Activated naive CD8-positive, alpha-beta T cell treated with anti-CD3 and anti-CD28 coated beads, Interleukin-2, amount 10 ng/mL, durations not matched to agents 7 days and 5 days (primary cell): ENCODE measurements around the gene MS4A4E. TPM values are rescaled to one million over a fixed set of nuclear protein-coding genes. Genes with fewer than 3 reads are reported as not detected.

Experiments used
- ATAC-seq: fragments of 150-1000 bp; cut with Tn5 transposase; one replicate; pipeline ENCODE4 v1.10.0; 2021; ENCODE audit warnings: low read depth, moderate library complexity
- POLR2A ChIA-PET: fragments of 350-600 bp; sonication (Branson Sonifier 250); formaldehyde crosslinking; loops from one replicate; lab custom pipeline; 2021; ENCODE audit warnings: antibody characterized with exemption; lab: Charles Lee
- DNase-seq: peaks from one replicate; pipeline ENCODE4 v3.0.0; 2021
- H3K27ac Mint-ChIP-seq: one replicate; pipeline ENCODE4 v1.8.0; 2022; ENCODE audit warnings: mild to moderate bottlenecking, mixed read lengths
- H3K27me3 Mint-ChIP-seq: one replicate; pipeline ENCODE4 v1.8.0; 2022; ENCODE audit warnings: mild to moderate bottlenecking, moderate library complexity, mixed read lengths
- H3K36me3 Mint-ChIP-seq: one replicate; pipeline ENCODE4 v1.8.0; 2021; ENCODE audit warnings: mild to moderate bottlenecking, mixed read lengths
- H3K4me1 Mint-ChIP-seq: one replicate; pipeline ENCODE4 v1.8.0; 2021; ENCODE audit warnings: mixed read lengths
- H3K4me3 Mint-ChIP-seq: one replicate; pipeline ENCODE4 v1.8.0; 2022; ENCODE audit warnings: mild to moderate bottlenecking, moderate library complexity, mixed read lengths
- H3K9me3 Mint-ChIP-seq: one replicate; pipeline ENCODE4 v1.8.0; 2021; ENCODE audit warnings: mixed read lengths
- total RNA-seq, 2 experiments: library from RNA; stranded (reverse); gene quantifications; one replicate each; pipeline ENCODE4 v1.2.3, GENCODE V29; 2021

MS4A4E gene
- total RNA-seq, 2 experiments from 2014 or later, result not detected

GRCh38 chr11:60252213-60253108 is 9.5 kb upstream of the MS4A4E start:
- H3K9me3 Mint-ChIP-seq, result peaks cover 3% of the 10 kb centered on the region
- no peaks in the 10 kb centered on the region for H3K4me1 Mint-ChIP-seq
- H3K4me3 Mint-ChIP-seq, result no peak overlapping the region
- no peak for ATAC-seq
- H3K36me3 Mint-ChIP-seq, result no peaks in the 10 kb centered on the region
- H3K27ac Mint-ChIP-seq, result no peak overlapping the region
- POLR2A ChIA-PET, result no interaction called here
- DNase-seq, result no peak
- H3K27me3 Mint-ChIP-seq, result peaks cover 15% of the 10 kb centered on the region

GRCh38 chr11:60251485-60252212 is 8.7 kb upstream of the MS4A4E start:
- no peak for DNase-seq
- ATAC-seq, result peak; percentile 33
- no peak overlapping the region for H3K4me3 Mint-ChIP-seq
- H3K9me3 Mint-ChIP-seq, result peaks cover 3% of the 10 kb centered on the region
- no peaks in the 10 kb centered on the region for H3K36me3 Mint-ChIP-seq
- peaks cover 19% of the 10 kb centered on the region for H3K27me3 Mint-ChIP-seq
- POLR2A ChIA-PET, result no interaction called here
- H3K27ac Mint-ChIP-seq, result no peak overlapping the region
- H3K4me1 Mint-ChIP-seq, result no peaks in the 10 kb centered on the region

GRCh38 chr11:60241786-60242185 is 1.2 kb downstream of the MS4A4E start:
- POLR2A ChIA-PET, result no interaction called here
- Mint-ChIP-seq H3K4me3 (no peak overlapping the region), H3K4me1 (no peaks in the 10 kb centered on the region), H3K27me3 (peaks cover 19% of the 10 kb centered on the region), H3K9me3 (no peaks in the 10 kb centered on the region), H3K27ac (no peak overlapping the region), H3K36me3 (no peaks in the 10 kb centered on the region)
- ATAC-seq (no peak), DNase-seq (no peak)

- H3K27ac Mint-ChIP-seq, result no peak overlapping the region
- no peaks in the 10 kb centered on the region for H3K4me1 Mint-ChIP-seq
- ATAC-seq (no peak), DNase-seq (no peak)
- H3K4me3 Mint-ChIP-seq, result no peak overlapping the region
- H3K36me3 Mint-ChIP-seq, result no peaks in the 10 kb centered on the region
- peaks cover 19% of the 10 kb centered on the region for H3K27me3 Mint-ChIP-seq
- POLR2A ChIA-PET, result no interaction called here
- no peaks in the 10 kb centered on the region for H3K9me3 Mint-ChIP-seq
These were observed 2.3 kb downstream of the MS4A4E start for GRCh38 chr11:60240662-60241061.

GRCh38 chr11:60235321-60235720 is 7.6 kb downstream of the MS4A4E start:
- H3K27me3 Mint-ChIP-seq, result peaks cover 13% of the 10 kb centered on the region
- no peak overlapping the region for H3K27ac Mint-ChIP-seq
- POLR2A ChIA-PET, result no interaction called here
- H3K4me1 Mint-ChIP-seq, result no peaks in the 10 kb centered on the region
- DNase-seq, result no peak
- H3K9me3 Mint-ChIP-seq, result no peaks in the 10 kb centered on the region
- no peaks in the 10 kb centered on the region for H3K36me3 Mint-ChIP-seq
- no peak overlapping the region for H3K4me3 Mint-ChIP-seq
- no peak for ATAC-seq

- no peak for DNase-seq
- H3K9me3 Mint-ChIP-seq, result no peaks in the 10 kb centered on the region
- no peaks in the 10 kb centered on the region for H3K4me1 Mint-ChIP-seq
- H3K27me3 Mint-ChIP-seq, result peaks cover 12% of the 10 kb centered on the region
- ATAC-seq, result no peak
- H3K4me3 Mint-ChIP-seq, result no peak overlapping the region
- H3K27ac Mint-ChIP-seq, result no peak overlapping the region
- H3K36me3 Mint-ChIP-seq, result no peaks in the 10 kb centered on the region
- POLR2A ChIA-PET, result no interaction called here
These were observed 12.3 kb downstream of the MS4A4E start for GRCh38 chr11:60230681-60231080.

GRCh38 chr11:60222141-60222540 is 20.8 kb downstream of the MS4A4E start:
- H3K4me1 Mint-ChIP-seq, result no peaks in the 10 kb centered on the region
- DNase-seq (no peak), ATAC-seq (no peak)
- no peaks in the 10 kb centered on the region for H3K27me3 Mint-ChIP-seq
- no peak overlapping the region for H3K4me3 Mint-ChIP-seq
- no peaks in the 10 kb centered on the region for H3K9me3 Mint-ChIP-seq
- POLR2A ChIA-PET, result no interaction called here
- H3K36me3 Mint-ChIP-seq, result no peaks in the 10 kb centered on the region
- H3K27ac Mint-ChIP-seq, result no peak overlapping the region

- ATAC-seq, result no peak
- Mint-ChIP-seq H3K9me3 (no peaks in the 10 kb centered on the region), H3K4me1 (no peaks in the 10 kb centered on the region), H3K36me3 (no peaks in the 10 kb centered on the region), H3K4me3 (no peak overlapping the region), H3K27me3 (no peaks in the 10 kb centered on the region), H3K27ac (no peak overlapping the region)
- no peak for DNase-seq
- POLR2A ChIA-PET, result no interaction called here
These were observed 21.2 kb downstream of the MS4A4E start for GRCh38 chr11:60221692-60222091.

GRCh38 chr11:60221181-60221580 is 21.8 kb downstream of the MS4A4E start:
- Mint-ChIP-seq H3K9me3 (no peaks in the 10 kb centered on the region), H3K27me3 (peaks cover 2% of the 10 kb centered on the region), H3K36me3 (no peaks in the 10 kb centered on the region), H3K27ac (no peak overlapping the region), H3K4me3 (no peak overlapping the region), H3K4me1 (no peaks in the 10 kb centered on the region)
- POLR2A ChIA-PET, result no interaction called here
- no peak for DNase-seq
- ATAC-seq, result no peak

GRCh38 chr11:60214386-60214785 is 28.6 kb downstream of the MS4A4E start:
- DNase-seq, result no peak
- H3K4me3 Mint-ChIP-seq, result no peak overlapping the region
- no peaks in the 10 kb centered on the region for H3K4me1 Mint-ChIP-seq
- no peak overlapping the region for H3K27ac Mint-ChIP-seq
- no peaks in the 10 kb centered on the region for H3K36me3 Mint-ChIP-seq
- H3K27me3 Mint-ChIP-seq, result peaks cover 10% of the 10 kb centered on the region
- no peaks in the 10 kb centered on the region for H3K9me3 Mint-ChIP-seq
- ATAC-seq, result no peak
- POLR2A ChIA-PET, result no interaction called here

- DNase-seq (no peak), ATAC-seq (no peak)
- POLR2A ChIA-PET, result no interaction called here
- Mint-ChIP-seq H3K27ac (no peak overlapping the region), H3K9me3 (no peaks in the 10 kb centered on the region), H3K4me1 (no peaks in the 10 kb centered on the region), H3K4me3 (no peak overlapping the region), H3K27me3 (peaks cover 8% of the 10 kb centered on the region), H3K36me3 (no peaks in the 10 kb centered on the region)
These were observed 31.7 kb downstream of the MS4A4E start for GRCh38 chr11:60211206-60211605.

- POLR2A ChIA-PET, result no interaction called here
- no peaks in the 10 kb centered on the region for H3K36me3 Mint-ChIP-seq
- no peak for DNase-seq
- H3K27me3 Mint-ChIP-seq, result peaks cover 4% of the 10 kb centered on the region
- no peak for ATAC-seq
- H3K4me3 Mint-ChIP-seq, result no peak overlapping the region
- H3K4me1 Mint-ChIP-seq, result no peaks in the 10 kb centered on the region
- no peaks in the 10 kb centered on the region for H3K9me3 Mint-ChIP-seq
- no peak overlapping the region for H3K27ac Mint-ChIP-seq
These were observed 33.0 kb downstream of the MS4A4E start for GRCh38 chr11:60209977-60210376.

GRCh38 chr11:60208951-60209350 is 34.0 kb downstream of the MS4A4E start:
- no peaks in the 10 kb centered on the region for H3K4me1 Mint-ChIP-seq
- H3K9me3 Mint-ChIP-seq, result no peaks in the 10 kb centered on the region
- H3K27me3 Mint-ChIP-seq, result no peaks in the 10 kb centered on the region
- ATAC-seq, result no peak
- no peak overlapping the region for H3K27ac Mint-ChIP-seq
- no peak overlapping the region for H3K4me3 Mint-ChIP-seq
- POLR2A ChIA-PET, result no interaction called here
- no peak for DNase-seq
- no peaks in the 10 kb centered on the region for H3K36me3 Mint-ChIP-seq
